IPS-18a (cell line): ENCODE measurements around the gene DCUN1D4.
"Not testable (repeated sequence)": the region's sequence is repeated elsewhere in the genome, so short reads cannot be mapped to it uniquely, and the experiment has no call there.

Experiments used
- H3K27ac ChIP-seq: one replicate; pipeline ENCODE4 v1.5.1; 2013; ENCODE audit warnings: low read length
- H3K27me3 ChIP-seq: one replicate; pipeline ENCODE4 v1.6.1; 2013; ENCODE audit warnings: mild to moderate bottlenecking, low read length; ENCODE audit not compliant: control insufficient read depth, insufficient read depth
- H3K36me3 ChIP-seq: one replicate; pipeline ENCODE4 v1.6.1; 2013; ENCODE audit warnings: low read depth, low read length; ENCODE audit not compliant: control insufficient read depth
- H3K4me1 ChIP-seq: one replicate; pipeline ENCODE4 v1.6.1; 2013; ENCODE audit warnings: low read depth, low read length; ENCODE audit not compliant: control insufficient read depth
- H3K4me3 ChIP-seq: one replicate; pipeline ENCODE4 v1.5.1; 2013; ENCODE audit warnings: low read length
- H3K9ac ChIP-seq: one replicate; pipeline ENCODE4 v1.6.1; 2013; ENCODE audit warnings: mild to moderate bottlenecking, low read length, moderate library complexity
- H3K9me3 ChIP-seq: one replicate; pipeline ENCODE4 v1.6.1; 2013; ENCODE audit warnings: low read depth, low read length; ENCODE audit not compliant: control insufficient read depth

The DCUN1D4 gene

DNA sequence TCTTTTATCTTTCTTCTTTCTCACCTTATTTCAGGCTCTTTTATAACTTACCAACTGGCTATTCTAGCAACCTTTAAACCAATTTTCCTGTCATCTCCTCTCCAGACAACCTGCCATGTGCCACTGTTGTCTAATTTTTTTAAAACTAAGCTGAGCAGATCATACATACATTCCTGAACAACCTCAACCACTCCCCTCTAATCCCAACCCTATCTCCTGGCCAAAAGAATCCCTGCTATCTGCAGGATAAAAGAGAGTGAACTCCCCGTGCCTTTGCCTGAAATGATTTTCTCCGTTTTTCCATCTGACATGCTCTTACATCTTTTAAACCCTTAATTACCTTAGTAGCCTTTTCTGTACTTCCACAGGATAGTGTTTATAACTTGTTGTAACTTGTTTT is 35.5 kb downstream of the DCUN1D4 start:
- no peaks in the 10 kb centered on the region for H3K27me3 ChIP-seq
- H3K9ac ChIP-seq, result no peak overlapping the region
- no peak overlapping the region for H3K4me3 ChIP-seq
- no peak overlapping the region for H3K27ac ChIP-seq
- H3K36me3 ChIP-seq, result peaks cover 39% of the 10 kb centered on the region
- no peaks in the 10 kb centered on the region for H3K4me1 ChIP-seq
- no peaks in the 10 kb centered on the region for H3K9me3 ChIP-seq

DNA sequence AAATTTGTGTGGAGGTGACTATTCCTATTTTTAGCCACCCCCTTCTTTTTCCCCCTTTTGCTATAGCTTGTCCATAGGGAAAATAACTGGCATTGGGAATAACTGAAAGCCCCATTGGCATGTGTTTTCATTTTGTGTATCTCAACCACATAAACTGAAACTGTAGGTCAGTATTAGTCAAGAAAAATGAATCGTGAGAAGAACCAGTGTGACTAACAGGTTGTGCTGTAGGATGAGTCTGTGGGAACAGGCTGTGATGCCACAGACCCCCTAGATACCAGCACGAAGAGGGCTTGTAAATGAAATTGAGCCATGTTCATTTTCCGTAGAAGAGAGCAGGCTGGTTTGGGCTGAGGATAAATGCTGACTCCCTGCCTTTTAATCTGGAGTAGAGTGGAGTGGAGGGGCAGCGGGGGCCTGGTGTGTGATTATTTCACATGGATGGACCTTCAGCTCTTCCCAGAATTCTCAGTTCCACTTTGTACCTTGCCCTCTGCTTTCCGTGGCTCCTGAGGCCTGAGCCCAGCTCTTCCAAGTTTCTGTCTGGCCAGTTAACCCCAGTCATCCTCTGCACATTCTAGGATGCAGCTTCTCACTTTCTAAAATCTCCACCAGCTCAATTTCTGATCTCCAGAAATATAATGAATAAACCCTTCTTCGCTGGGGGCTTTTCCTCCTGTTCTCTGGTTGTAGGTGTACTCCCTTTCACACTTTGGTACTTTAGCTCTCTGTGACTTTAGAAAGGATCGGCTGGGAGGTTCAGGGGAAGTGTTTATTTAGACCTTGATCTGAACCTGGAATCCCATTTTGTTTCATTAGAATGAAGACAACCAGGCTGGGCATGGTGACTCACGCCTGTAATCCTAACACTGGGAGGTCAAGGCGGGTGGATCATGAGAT is 37.3 kb downstream of the DCUN1D4 start:
- H3K9me3 ChIP-seq, result no peaks in the 10 kb centered on the region
- H3K27me3 ChIP-seq, result no peaks in the 10 kb centered on the region
- H3K27ac ChIP-seq, result no peak overlapping the region
- no peak overlapping the region for H3K4me3 ChIP-seq
- H3K9ac ChIP-seq, result no peak overlapping the region
- peaks cover 27% of the 10 kb centered on the region for H3K36me3 ChIP-seq
- peaks cover 12% of the 10 kb centered on the region for H3K4me1 ChIP-seq

GRCh38 chr4:51884055-51884454 is 41.1 kb downstream of the DCUN1D4 start:
- Histone ChIP-seq H3K27me3 (no peaks in the 10 kb centered on the region), H3K4me1 (peaks cover 12% of the 10 kb centered on the region), H3K4me3 (no peak overlapping the region), H3K36me3 (peaks cover 29% of the 10 kb centered on the region), H3K9ac (peak overlapping the region; percentile 10), H3K27ac (no peak overlapping the region), H3K9me3 (no peaks in the 10 kb centered on the region)

GRCh38 chr4:51884606-51885005 is 41.7 kb downstream of the DCUN1D4 start:
- Histone ChIP-seq H3K4me3 (no peak overlapping the region), H3K4me1 (peaks cover 12% of the 10 kb centered on the region), H3K9ac (peak overlapping the region; percentile 10), H3K27ac (no peak overlapping the region), H3K36me3 (peaks cover 28% of the 10 kb centered on the region), H3K27me3 (no peaks in the 10 kb centered on the region), H3K9me3 (no peaks in the 10 kb centered on the region)

DNA sequence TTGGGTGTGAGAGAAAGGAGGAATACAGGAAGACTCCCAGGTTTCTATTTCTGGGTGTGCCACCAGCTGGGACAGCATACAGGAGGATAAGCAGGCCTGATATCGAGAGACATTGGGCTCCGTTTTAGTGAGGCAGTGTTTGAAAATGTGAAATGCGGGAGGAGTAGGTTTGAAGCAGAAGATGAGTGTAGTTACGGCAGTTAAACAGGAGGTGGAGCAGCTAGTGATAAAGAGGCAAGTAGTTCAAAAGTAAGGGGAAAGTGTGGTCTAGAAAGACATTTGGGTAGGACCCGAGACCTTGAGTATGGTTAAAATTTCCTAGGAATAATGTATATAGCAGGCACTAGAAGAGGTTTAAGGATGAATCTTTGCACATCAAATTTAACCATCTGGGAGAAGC is 42.4 kb downstream of the DCUN1D4 start:
- no peaks in the 10 kb centered on the region for H3K9me3 ChIP-seq
- H3K9ac ChIP-seq, result no peak overlapping the region
- H3K4me1 ChIP-seq, result peaks cover 12% of the 10 kb centered on the region
- H3K27me3 ChIP-seq, result no peaks in the 10 kb centered on the region
- peaks cover 30% of the 10 kb centered on the region for H3K36me3 ChIP-seq
- no peak overlapping the region for H3K27ac ChIP-seq
- no peak overlapping the region for H3K4me3 ChIP-seq

DNA sequence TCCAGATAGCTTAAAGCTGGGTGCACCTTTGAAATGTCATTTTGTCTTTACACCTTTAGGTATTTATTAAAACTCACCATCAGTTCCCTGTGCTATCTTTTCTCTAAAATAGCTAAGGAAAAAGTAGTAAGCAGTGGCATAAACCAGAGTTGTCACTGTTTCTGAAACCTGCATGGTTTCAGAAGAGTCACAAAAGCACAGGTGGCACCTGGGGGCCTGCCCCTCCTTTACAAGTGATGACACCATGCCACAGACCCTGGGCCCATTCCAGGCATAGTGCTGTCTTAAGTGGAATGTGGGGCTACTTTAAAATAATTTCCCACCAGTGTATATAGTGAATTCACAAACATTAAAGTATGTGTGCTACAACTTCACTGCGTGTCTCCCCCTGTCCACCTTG is 47.8 kb downstream of the DCUN1D4 start:
- Histone ChIP-seq H3K9me3 (no peaks in the 10 kb centered on the region), H3K36me3 (peaks cover 41% of the 10 kb centered on the region), H3K9ac (no peak overlapping the region)

DNA sequence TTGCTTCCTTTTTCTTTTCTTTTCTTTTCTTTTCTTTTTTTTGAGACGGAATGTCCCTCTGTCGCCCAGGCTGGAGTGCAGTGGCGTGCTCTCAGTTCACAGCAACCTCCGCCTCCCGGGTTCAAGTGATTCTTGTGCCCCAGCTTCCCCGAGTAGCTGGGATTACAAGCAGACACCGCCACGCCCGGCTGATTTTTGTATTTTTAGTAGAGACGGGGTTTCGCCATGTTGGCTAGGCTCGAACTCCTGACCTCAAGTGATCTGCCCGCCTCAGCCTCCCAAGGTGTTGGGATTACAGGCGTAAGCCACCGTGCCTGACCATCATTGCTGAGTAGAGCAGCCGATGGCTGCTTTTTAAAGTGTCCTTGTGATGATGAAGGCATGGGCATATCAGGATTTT is 50.4 kb downstream of the DCUN1D4 start:
- not testable (repeated sequence) for H3K9ac ChIP-seq, H3K9me3 ChIP-seq, H3K27me3 ChIP-seq, H3K27ac ChIP-seq, H3K4me1 ChIP-seq, H3K4me3 ChIP-seq
- peaks cover 26% of the 10 kb centered on the region for H3K36me3 ChIP-seq

More for the DNA sequence above, 47.8 kb downstream of the DCUN1D4 start:
- Histone ChIP-seq H3K27me3 (no peaks in the 10 kb centered on the region), H3K4me3 (no peak overlapping the region), H3K4me1 (no peaks in the 10 kb centered on the region), H3K27ac (no peak overlapping the region)

GRCh38 chr4:51894059-51894645 is 51.2 kb downstream of the DCUN1D4 start:
- Histone ChIP-seq H3K36me3 (peaks cover 26% of the 10 kb centered on the region), H3K9me3 (no peaks in the 10 kb centered on the region), H3K27ac (no peak overlapping the region), H3K4me1 (peaks cover 4% of the 10 kb centered on the region), H3K27me3 (no peaks in the 10 kb centered on the region), H3K4me3 (no peak overlapping the region), H3K9ac (no peak overlapping the region)

GRCh38 chr4:51895158-51895557 is 52.2 kb downstream of the DCUN1D4 start:
- H3K27ac ChIP-seq, result no peak overlapping the region
- peaks cover 4% of the 10 kb centered on the region for H3K4me1 ChIP-seq
- no peak overlapping the region for H3K4me3 ChIP-seq
- no peaks in the 10 kb centered on the region for H3K9me3 ChIP-seq
- no peak overlapping the region for H3K9ac ChIP-seq
- peaks cover 26% of the 10 kb centered on the region for H3K36me3 ChIP-seq
- H3K27me3 ChIP-seq, result no peaks in the 10 kb centered on the region

DNA sequence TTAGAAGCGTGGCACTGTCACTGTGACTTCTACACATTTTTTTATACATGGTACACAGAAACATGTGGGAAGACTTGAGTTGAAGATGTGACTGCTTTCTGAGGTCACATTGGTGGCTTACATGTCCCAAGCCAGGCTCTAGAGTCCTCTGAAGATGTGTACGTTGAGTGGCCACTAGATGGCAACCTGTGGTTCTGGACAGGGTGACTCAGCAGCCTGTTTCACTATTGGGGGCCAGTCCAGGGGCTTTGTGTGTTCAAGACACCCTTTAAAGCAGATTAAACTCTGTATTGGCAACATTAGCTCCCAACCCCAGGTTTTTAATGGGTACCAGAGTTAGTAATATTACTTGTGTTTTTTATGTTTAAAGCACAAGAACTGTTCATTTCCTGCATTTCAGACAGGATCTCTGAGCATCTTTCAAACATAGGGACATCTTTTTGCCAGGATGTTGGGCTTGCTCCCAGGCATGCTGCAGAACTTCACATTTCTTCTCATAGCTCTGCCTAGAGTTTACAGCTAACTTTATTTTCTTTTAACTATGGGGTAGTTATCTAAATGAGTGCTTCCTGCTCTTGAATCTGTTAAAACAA is 53.0 kb downstream of the DCUN1D4 start:
- Histone ChIP-seq H3K9ac (peak overlapping the region; percentile 33), H3K27me3 (no peaks in the 10 kb centered on the region), H3K36me3 (peaks cover 24% of the 10 kb centered on the region), H3K4me1 (peaks cover 4% of the 10 kb centered on the region), H3K27ac (peak overlapping the region; percentile 86), H3K4me3 (no peak overlapping the region), H3K9me3 (no peaks in the 10 kb centered on the region)

DNA sequence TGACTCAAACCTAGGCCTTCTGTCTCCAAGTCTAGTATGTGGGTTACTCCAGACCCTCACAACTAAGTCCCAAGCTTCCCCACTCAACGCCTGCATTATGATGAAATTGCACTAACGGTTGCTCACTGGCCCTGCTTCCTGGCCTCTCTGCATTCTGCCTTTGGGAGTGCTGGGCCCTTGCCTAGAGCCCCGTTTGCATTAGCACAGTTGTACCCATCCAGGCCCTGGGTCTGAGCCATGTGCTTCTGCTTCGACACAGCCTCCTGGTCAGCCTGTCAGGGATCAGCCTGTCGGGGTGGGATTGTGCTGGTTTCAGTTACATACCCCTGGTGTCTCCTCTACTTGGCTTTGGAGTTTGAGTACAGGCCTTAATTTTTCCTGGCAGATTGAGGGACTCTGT is 58.4 kb downstream of the DCUN1D4 start:
- Histone ChIP-seq H3K9ac (no peak overlapping the region), H3K27ac (no peak overlapping the region), H3K27me3 (no peaks in the 10 kb centered on the region), H3K4me1 (no peaks in the 10 kb centered on the region), H3K4me3 (no peak overlapping the region), H3K36me3 (peaks cover 30% of the 10 kb centered on the region), H3K9me3 (no peaks in the 10 kb centered on the region)
